Measurements from ENCODE around the gene AFF2. TPM values are rescaled to one million over a fixed set of nuclear protein-coding genes. Genes with fewer than 3 reads are reported as not detected.

Gene AFF2
- total RNA-seq, 2 donors from 2014 or later: 0.89 to 3.2 TPM

DNA sequence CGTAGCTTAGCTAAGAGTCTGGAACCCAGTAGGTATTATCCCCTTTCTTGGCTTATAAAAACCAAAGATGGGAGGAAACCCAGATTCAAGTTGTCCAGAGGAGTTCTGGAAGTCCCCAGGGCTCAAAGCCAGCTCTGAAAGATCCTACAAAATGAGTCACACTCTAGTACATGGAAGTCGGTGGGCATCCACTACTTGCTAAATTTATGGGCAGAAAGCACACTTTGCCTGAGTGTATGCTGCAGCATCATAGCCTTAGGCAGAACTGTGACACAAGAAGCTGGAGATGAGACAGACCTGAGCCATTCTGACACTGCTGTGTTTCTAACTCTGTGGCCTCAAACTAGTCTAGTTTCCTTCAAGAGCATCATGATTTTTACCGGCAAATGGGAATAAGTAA is 429.3 kb downstream of the AFF2 start:
- Histone ChIP-seq H3K4me3 (no peak overlapping the region), H3K36me3 (no peaks in the 10 kb centered on the region), H3K27ac (no peak overlapping the region), H3K9me3 (no peaks in the 10 kb centered on the region), H3K4me1 (no peaks in the 10 kb centered on the region), H3K27me3 (no peaks in the 10 kb centered on the region)
- DNase-seq (ENCODE audit: low spot score): no peak
- TF ChIP-seq, protein P1, sequence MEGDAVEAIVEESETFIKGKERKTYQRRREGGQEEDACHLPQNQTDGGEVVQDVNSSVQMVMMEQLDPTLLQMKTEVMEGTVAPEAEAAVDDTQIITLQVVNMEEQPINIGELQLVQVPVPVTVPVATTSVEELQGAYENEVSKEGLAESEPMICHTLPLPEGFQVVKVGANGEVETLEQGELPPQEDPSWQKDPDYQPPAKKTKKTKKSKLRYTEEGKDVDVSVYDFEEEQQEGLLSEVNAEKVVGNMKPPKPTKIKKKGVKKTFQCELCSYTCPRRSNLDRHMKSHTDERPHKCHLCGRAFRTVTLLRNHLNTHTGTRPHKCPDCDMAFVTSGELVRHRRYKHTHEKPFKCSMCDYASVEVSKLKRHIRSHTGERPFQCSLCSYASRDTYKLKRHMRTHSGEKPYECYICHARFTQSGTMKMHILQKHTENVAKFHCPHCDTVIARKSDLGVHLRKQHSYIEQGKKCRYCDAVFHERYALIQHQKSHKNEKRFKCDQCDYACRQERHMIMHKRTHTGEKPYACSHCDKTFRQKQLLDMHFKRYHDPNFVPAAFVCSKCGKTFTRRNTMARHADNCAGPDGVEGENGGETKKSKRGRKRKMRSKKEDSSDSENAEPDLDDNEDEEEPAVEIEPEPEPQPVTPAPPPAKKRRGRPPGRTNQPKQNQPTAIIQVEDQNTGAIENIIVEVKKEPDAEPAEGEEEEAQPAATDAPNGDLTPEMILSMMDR (IDR thresholded peaks at IDR 0.05): no peak

DNA sequence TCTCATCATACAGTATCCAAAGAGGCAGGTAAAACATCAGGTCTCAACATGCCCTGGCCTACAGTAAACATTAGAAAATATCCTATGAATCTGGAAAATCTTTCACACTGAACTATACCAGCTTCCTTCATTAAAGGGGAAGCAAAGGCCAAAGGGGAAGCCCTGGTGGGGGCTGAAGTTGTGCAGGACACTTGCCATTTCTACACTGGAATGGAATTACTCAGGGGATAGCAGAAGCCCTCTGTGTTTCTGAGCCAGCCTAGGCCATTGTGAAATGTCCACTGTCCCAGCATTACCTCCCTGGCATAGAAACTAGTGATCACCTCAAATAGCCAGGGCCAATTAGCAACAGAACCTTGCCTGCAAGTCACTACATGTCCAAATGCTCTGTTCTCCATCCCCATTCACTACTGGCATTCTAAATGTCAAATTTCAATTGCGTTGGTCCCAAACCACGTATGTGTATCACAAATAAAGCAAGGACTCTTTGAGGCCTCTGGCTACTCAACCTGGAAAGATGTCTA is 429.9 kb downstream of the AFF2 start:
- no peaks in the 10 kb centered on the region for H3K4me1 ChIP-seq
- H3K4me3 ChIP-seq: no peak overlapping the region
- no peaks in the 10 kb centered on the region for H3K9me3 ChIP-seq
- H3K27ac ChIP-seq: no peak overlapping the region
- DNase-seq (ENCODE audit: low spot score): no peak
- no peaks in the 10 kb centered on the region for H3K36me3 ChIP-seq
- TF ChIP-seq, protein P1 (IDR thresholded peaks at IDR 0.05): no peak
- H3K27me3 ChIP-seq: no peaks in the 10 kb centered on the region

DNA sequence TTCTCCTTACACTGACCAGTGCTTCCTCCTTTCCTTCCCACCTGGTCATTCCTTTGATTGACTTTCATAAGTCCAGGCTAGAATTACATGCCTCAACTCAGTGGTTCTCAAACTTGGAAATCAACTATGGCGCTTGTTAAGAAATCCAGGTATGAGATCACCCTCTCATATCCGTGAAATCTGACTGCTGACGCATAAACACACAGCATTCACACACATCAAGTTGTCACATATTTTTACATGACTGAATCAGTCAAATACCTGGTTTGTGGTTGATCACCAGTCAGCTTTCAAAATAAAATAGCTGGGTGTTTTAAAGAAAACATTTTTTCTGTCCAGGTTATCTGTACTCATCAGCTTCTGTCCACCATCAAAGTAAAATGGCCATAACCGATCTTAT is 433.5 kb downstream of the AFF2 start:
- Histone ChIP-seq H3K4me3 (no peak overlapping the region), H3K27ac (no peak overlapping the region), H3K9me3 (no peaks in the 10 kb centered on the region), H3K4me1 (no peaks in the 10 kb centered on the region), H3K36me3 (no peaks in the 10 kb centered on the region), H3K27me3 (no peaks in the 10 kb centered on the region)
- DNase-seq (ENCODE audit: low spot score): no peak
- TF ChIP-seq, protein P1 (IDR thresholded peaks at IDR 0.05): no peak

DNA sequence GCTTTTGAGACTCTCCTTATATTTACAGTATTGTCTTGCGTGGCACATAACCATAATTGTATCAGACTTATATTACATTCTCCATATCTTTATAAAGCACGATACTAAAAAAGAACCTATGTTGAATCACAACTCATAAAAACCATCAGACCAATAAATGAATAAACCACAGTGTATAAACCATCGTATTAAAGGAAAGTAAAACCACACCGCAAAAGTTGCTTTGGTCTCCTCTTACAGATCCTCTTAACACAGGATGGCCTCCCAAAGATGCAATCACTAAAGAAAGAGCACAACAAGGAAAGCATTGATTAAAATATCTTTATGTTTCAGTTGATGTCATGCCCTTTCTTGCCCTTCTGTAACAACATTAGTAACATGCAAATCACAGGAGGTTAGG is 437.9 kb downstream of the AFF2 start:
- Histone ChIP-seq H3K27ac (no peak overlapping the region), H3K36me3 (no peaks in the 10 kb centered on the region), H3K4me1 (no peaks in the 10 kb centered on the region), H3K4me3 (no peak overlapping the region), H3K9me3 (no peaks in the 10 kb centered on the region), H3K27me3 (no peaks in the 10 kb centered on the region)
- TF ChIP-seq, protein P1 (IDR thresholded peaks at IDR 0.05): no peak
- no peak for DNase-seq (ENCODE audit: low spot score)

DNA sequence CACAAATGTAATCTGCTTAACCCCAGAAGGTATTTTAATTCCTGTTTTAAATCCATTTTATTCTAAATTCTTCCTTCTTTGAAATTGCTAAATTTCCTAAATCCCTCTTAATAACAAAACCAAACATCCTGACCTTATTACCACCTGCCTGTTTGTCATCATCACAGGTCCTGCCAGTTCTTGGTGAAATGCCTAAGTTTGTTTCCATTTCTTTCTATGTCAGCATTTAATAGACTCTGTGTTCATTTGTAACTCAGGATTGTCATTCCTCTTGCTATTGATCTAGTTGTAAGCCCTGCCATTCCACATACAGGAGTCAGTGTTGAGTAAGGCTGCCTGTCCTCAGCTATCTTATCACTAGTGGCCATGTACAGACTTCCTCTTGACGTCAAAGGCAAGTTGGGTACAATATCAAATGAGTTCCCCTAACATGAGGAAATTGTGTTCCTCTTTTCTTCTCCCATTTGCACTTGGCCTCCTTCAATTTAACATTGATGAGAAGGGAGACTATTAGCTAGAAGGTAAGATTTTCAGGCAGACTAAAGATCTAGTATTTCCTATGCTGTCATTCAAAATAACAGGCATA is 440.1 kb downstream of the AFF2 start:
- DNase-seq (ENCODE audit: low spot score): no peak
- Histone ChIP-seq H3K27ac (no peak overlapping the region), H3K4me1 (no peaks in the 10 kb centered on the region), H3K36me3 (no peaks in the 10 kb centered on the region), H3K9me3 (no peaks in the 10 kb centered on the region), H3K4me3 (no peak overlapping the region), H3K27me3 (no peaks in the 10 kb centered on the region)
- TF ChIP-seq, protein P1 (IDR thresholded peaks at IDR 0.05): no peak

DNA sequence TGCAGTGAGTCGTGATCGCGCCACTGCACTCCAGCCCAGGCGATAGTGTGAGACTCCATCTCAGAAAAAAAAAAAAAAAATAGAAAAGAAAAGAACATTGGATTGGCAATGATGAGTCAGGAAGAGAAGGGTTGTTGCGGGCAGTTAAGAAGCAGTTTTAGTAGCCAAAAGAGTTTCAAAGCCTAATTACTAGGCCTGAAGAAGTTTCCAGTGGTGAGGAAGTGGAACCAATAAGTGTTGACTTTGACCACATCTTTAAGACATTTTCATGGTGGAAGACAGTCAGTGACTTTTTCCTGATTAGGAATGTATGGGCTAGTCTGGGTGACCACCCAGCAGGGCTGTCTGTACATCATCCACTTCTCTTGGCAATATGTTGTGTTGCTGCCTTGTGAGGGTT is 442.3 kb downstream of the AFF2 start:
- no peaks in the 10 kb centered on the region for H3K9me3 ChIP-seq
- no peaks in the 10 kb centered on the region for H3K27me3 ChIP-seq
- no peak for DNase-seq (ENCODE audit: low spot score)
- no peaks in the 10 kb centered on the region for H3K36me3 ChIP-seq
- no peak overlapping the region for H3K4me3 ChIP-seq
- TF ChIP-seq, protein P1 (IDR thresholded peaks at IDR 0.05): no peak
- no peak overlapping the region for H3K27ac ChIP-seq
- H3K4me1 ChIP-seq: no peaks in the 10 kb centered on the region

Data from right atrium auricular region (tissue), 2 donors.